ENCODE results near the gene POMT1.
A peak's percentile ranks its signal among the peaks of the same experiment; 100 is the strongest.

Gene POMT1

DNA sequence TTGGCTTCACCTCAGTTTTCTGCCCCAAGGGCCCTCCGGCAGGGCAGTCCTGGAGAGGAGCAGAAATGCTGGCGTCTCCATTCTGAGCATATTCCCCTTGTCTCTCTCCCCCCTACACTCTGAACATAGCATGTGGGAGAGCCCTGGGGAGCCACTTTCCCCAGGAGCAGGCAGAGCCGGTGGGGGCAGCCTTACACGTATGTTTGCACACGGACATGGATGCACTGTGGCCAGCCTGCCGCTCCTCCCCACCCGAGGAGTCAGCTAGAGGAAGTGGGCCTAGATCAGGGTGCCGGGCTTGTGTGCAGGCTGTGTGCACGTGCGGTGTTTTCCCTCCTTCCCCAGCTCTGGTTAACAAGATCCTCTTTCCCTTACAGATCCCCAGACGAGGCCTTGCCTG lies 25.4 kb upstream of the POMT1 start:
- DNase-seq (ENCODE audit: low read depth in 2 of 2) = no peak

DNA sequence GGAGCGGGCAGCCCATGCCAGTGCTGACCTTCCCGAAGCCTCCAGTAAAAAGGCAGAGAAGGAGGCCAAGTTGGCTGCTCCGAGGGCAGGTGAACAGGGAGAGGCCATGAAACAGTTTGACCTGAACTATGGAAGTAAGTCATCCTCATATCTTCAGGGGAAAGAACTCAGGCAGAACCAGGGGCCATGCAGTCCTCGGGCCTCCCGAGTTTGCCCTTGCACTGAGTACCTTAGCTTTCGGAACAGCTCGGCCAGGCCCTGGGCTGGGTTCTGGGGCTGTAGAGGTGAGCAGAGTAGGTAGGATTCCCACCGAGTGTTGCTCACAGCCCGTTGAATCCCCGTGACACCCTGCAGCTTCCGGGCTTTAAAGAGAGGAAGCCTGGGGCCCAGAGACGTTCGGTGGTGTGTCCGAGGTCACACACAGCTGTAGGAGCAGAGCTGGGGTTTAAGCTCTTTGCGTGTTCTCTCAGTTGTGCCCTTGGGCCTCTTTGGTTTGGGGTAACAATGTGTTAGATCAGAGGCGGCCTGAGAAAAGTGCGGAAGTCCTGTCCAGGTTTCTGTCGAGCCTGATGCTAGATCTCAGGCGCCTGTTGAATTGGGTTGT lies 24.8 kb upstream of the POMT1 start:
- DNase-seq (ENCODE audit: low read depth in 2 of 2) = no peak

DNA sequence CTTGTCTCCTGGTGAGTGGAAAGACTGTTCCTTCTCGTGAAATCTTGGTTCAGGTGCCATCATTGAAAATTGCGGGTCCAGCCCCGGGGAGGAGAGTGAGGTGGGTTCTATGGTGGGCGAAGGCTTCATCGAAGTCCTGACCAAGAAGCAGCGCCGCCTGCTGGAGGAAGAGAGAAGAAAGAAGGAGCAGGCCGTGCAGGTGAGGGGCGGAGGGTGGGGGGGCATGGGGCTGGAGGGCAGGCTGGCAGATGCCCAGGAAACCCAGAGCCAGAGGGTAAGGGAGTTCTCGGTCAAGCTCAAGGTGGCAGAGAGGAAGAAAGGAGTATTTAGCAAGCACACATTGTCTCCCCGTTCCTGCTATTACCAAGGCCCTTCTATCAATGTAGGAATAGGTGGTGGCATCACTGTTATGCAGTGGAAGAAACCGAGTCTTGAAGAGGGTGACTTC lies 24.3 kb upstream of the POMT1 start:
- DNase-seq (ENCODE audit: low read depth in 2 of 2) = peak in 1 of 2 donors; percentile 20

DNA sequence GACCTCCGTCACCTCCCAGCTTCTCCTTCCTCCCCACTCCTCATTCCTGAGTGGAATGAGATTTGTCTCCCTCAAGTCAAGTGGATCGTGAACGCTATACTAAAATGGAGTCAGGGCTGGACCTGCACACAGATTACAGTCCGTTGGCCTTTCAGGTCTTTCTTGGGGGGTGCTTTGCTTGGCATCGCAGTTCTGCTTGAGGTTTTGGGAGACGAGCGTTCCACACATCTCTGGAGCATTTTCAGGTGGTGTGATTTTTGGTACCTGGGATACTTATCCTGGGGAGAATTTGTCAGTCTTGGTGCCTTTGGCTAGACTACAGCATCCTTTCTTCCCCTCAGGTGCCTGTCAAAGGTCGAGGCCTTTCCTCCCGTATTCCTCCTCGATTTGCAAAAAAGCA lies 23.8 kb upstream of the POMT1 start:
- no peak for DNase-seq (ENCODE audit: low read depth in 2 of 2)

DNA sequence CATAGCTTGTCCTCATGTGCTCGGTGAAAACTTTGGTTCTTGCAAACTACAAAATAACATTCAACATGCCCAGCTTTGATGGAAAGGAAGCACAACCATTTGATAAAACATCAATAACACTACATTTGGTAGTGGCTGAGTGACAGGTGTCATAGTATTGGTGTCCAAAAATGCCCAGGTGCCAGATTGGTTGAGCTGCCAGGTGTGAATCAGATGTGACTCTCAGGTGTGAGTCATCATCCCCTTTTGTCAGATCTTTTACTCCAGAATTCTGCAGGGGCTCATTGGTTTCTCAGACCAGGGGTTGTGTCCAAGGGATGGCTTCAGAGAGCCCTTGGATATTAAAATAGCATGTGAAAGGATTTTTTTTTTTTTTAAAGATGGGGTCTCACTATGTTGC lies 22.5 kb upstream of the POMT1 start:
- no peak for DNase-seq (ENCODE audit: low read depth in 2 of 2)

DNA sequence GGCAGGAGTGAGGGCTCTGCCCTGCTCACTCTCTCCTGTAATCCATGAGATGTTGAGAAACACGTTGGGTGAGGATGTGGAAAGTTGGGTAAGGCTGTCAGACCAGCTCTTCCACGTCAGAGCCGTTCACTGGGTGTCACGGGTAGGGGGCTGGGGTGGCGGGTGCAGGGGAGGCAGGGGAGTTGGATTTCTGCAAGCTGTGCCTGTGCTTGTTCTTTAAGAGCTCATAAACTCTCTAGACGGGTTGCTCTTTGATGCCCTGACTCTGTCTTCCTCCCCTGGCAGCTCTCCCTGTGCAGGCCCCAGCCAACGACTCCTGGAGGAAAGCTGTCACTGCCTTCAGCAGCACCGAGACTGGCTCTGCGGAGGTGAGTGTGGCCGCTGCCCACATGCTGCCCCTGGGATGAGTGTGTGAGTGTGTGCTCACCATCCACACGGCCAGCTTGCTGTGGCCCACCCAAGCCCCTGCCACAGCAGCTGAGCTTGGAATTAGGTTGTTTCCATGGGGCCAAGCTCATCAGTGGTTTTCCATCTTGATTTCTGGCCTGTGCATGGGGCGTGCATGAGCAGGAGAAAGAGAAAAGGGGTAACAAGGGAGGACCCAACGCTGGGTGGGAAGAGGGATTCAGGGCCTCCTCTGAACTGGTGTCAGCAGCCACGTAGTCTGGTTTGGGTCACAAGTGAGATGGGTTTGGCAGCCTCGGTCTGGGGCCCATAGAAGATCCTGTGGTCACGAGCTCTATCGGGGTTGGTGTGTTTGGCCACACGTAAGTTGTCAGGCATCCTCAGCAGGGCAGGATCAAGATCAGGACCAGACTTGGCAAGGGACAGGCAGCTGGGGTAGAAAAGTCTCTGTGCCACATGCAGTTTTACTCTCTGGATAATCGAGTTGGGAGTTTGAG lies 21.0 kb upstream of the POMT1 start:
- DNase-seq (ENCODE audit: low read depth in 2 of 2) = no peak

DNA sequence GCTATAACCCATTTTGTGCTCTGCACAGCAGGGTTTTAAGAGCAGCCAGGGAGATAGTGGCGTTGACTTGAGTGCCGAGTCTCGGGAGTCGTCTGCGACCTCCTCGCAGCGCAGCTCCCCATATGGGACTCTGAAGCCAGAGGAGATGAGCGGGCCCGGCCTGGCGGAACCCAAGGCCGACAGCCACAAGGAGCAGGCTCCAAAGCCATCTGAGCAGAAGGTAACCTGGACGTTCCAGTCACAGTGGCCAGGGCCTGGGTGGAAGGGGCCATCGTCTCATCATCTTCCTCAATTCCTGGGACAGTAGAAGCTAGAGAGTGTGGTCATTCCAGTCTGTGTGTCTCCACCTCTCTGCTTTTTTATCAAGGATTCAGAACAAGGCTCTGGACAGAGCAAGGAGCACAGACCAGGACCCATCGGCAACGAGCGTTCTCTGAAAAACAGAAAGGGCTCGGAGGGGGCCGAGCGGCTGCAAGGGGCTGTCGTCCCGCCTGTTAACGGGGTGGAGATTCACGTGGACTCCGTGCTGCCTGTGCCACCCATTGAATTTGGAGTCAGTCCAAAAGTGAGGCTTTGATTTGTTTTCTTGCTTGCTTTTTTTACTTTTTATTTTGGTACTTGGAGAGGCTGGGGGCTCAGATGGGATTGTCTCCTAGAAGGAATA lies 20.2 kb upstream of the POMT1 start:
- no peak for DNase-seq (ENCODE audit: low read depth in 2 of 2)

DNA sequence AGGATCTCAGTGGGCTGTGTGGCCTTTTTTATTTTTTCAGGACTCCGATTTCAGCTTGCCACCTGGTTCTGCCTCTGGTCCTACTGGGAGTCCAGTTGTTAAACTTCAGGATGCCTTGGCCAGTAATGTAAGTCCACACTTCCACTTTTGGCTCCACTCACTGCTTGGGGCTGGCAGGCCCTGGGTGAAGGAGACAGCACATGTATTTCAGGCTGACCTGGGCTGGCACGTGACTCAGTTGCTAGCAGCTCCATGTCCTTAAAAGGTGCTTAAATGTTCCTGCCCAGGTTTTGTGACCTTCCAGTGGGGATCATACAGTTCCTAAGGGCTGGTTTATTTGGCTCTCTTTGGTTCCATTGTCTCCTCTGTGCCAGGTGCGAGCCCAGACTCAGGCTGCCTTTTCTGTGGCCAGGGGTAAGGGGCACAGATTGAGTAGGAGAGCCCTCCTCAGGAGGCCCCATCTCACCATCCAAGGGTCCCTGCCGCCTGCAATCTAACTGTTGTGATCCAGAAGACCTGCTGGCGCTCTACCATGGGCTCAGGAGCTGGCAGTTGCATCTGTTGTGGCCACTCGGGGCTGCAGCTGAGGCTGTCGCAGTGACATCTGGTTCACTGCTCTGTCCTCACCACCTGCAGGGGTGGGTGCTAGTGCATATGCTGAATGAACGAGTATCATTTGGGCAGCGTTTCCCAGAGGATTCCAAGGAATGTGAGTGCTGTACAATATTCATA lies 19.2 kb upstream of the POMT1 start:
- no peak for DNase-seq (ENCODE audit: low read depth in 2 of 2)

DNA sequence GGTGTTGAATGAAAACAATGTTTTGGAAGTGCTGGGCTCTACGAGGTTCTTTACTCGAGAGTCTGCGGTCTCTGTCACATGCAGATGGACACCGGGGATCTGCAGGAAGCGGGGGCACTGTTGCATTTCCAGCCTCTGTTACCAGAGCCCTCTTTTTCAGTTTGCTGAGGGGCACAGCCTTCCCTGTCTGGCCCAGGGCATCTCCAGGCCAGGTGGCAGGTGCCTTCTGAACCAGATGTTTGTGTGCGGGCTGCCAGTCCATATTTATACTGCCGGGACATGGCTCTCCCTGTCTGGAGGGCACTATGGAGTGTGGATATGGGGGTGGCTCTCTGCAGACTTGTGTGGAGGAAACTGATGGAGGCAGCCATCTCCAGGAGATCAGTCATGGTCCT lies 18.7 kb upstream of the POMT1 start:
- DNase-seq (ENCODE audit: low read depth in 2 of 2) = no peak

DNA sequence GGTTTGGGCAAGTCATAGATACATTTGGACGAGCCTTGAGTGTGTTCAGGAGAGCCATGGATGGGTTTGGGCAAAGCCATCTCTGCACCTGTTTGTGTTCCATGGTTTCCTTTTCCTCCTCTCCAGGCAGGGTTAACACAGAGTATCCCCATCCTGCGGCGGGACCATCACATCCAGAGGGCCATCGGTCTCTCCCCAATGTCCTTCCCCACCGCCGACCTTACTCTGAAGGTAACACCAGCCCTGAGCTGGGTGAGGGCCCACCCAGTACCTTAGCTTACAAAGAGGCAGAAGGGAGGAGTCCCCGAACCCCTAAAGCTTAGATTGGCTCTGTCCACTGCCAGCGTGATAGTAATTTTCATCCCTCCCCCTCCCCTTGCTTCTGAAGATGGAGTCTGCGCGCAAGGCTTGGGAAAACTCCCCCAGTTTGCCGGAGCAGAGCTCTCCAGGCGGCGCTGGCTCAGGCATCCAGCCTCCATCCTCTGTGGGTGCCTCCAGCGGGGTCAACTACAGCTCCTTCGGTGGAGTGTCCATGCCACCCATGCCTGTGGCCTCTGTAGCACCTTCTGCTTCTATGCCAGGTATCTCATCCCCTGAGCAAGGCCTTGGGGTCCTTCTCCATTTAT lies 18.0 kb upstream of the POMT1 start:
- no peak for DNase-seq (ENCODE audit: low read depth in 2 of 2)

DNA sequence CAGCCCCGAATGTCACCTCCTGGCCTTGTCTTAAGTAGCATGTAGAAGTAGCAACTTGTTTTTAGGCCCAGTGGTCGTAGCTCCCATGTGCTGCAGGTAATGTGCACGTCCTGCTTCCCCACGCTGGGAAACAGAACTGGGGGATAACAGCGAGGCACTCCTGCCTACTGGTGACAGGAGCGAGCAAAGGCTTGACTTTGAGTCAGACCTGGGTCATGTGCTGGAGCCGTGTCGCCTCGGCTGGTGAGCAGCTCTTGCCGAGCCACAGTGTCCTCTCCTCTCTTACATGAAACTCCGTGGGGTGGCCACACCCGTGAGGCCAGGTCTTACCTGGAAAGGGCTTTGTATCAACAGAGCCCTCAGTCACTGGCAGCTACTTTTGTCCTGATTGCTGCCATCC lies 17.5 kb upstream of the POMT1 start:
- DNase-seq (ENCODE audit: low read depth in 2 of 2) = no peak

DNA sequence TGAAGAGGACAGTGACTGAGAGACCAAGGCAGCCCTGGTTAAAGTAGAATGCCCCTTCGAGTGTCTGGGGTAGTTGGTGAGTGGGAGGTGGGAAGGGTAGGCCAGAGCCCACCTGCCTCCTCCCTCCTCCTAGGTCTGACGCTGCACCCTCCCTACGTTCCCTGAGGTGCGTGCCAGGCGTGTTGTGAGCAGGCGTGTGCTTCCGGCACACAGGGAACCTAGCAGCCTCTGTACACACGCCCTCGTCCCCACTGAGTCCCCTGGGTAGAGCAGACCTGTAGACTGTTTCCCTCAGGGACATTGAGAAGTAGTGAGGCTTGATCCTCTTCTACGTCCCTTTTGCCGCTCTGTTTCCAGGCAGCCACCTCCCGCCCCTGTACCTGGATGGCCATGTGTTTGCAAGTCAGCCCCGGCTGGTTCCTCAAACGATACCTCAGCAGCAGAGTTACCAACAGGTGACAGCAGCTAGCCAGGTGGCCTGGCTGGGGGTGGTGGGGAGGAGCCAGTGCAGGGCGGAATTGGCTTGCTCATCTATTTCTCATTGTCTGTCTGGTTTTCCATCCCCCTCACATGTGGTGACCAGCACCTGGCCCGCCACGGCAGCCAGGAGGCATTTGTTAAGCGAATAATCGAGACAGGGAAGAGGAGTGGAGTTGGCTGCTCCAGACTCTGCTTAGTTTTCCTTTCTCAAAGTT lies 16.8 kb upstream of the POMT1 start:
- DNase-seq (ENCODE audit: low read depth in 2 of 2) = no peak

DNA sequence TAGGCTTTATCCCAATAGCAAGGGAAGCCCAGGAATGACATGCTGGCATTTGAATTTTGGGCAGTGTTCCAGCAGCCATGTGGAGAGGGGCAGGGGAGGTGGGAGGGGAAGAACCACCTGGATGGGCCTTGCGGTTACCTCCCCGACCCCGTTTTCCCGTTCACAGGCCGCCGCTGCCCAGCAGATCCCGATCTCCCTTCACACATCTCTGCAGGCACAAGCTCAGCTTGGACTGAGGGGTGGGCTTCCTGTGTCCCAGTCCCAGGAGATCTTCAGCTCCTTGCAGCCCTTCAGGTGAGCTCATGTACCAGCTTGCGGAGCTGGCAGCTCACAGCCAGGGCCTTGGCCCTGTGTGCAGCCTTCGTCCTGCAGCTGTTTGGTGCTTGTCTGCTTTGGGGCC lies 15.7 kb upstream of the POMT1 start:
- no peak for DNase-seq (ENCODE audit: low read depth in 2 of 2)

DNA sequence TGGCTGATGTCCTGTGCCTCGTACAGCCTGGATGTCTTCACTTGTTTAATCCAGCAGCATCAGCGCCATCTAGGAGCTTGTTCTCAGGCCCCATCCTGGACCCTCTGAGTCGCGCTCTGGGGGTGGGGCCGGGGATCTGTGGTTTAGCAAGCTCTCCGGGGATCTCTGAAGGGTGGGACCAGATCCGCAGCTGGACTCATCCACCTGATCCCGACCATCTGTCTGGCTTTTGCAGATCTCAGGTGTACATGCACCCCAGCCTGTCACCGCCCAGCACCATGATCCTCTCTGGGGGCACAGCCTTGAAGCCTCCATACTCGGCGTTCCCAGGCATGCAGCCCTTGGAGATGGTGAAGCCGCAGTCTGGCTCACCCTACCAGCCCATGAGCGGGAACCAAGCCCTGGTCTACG lies 15.1 kb upstream of the POMT1 start:
- DNase-seq (ENCODE audit: low read depth in 2 of 2) = no peak

DNA sequence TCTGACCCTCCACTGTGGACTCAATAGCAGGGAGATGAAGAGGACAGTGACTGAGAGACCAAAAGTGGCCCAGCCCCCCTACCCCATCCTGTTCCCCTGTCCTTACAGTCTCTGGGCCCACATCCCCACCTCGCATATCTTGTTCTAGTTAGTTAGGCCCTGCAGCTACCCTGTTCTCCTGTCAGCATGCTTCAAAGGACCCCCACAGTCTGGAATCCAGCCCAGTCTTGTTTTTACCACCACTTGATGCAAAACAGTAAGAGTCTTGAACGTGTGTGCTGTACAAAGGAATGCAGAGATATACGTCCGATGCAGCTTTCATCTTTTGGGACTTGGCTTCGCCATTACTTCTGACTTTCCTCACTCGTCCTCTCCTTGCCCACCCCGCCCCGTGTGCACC lies 12.2 kb upstream of the POMT1 start:
- no peak for DNase-seq (ENCODE audit: low read depth in 2 of 2)

DNA sequence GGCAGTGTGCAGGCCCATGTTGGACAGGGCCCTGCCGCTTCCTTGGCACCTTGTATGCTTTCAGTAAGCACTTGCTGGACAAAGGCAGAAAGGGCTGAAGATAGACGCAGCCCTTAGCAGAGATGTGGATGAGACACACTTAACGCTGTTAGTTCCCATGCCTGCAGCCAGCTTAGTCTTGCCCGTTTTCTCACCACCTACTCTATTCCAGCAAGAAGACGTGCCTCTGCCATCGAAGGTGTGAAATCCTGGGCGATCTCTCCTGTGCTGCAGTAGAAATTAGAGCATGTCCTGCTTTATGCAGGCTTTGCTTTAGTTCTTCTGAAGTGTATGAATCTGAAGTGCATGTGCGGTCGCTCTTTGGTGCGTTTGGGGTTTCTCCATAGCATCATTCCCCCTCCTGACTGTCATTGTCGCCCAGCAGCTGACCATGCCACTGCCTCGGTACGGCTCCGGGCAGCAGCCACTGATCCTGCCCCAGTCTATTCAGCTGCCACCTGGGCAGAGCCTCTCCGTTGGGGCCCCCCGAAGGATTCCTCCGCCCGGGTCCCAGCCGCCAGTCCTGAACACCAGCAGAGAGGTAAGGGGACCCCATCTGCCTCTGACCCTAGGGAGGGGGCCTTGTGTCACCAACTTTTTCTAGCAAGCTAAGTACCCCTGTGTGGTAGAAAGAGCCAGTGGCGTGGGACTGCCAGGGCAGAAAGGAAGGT lies 11.6 kb upstream of the POMT1 start:
- no peak for DNase-seq (ENCODE audit: low read depth in 2 of 2)

DNA sequence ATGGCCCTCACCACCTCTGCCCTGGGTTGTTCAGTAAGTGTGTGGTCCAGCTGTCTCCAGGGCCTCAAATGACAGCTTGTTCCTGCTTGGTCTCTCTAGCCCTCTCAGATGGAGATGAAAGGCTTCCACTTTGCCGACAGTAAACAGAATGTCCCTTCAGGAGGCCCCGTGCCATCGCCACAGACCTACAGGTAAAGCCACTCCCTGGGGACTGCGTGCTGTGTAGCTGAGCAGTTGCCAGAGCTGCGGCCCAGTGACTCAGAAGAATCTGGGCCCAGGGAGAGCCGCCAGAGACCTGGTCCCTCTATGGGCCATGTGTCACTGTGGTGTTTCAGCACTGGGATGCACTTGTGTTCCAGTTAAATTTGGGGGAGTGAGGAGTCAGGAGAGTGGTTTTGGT lies 10.6 kb upstream of the POMT1 start:
- DNase-seq (ENCODE audit: low read depth in 2 of 2) = no peak

DNA sequence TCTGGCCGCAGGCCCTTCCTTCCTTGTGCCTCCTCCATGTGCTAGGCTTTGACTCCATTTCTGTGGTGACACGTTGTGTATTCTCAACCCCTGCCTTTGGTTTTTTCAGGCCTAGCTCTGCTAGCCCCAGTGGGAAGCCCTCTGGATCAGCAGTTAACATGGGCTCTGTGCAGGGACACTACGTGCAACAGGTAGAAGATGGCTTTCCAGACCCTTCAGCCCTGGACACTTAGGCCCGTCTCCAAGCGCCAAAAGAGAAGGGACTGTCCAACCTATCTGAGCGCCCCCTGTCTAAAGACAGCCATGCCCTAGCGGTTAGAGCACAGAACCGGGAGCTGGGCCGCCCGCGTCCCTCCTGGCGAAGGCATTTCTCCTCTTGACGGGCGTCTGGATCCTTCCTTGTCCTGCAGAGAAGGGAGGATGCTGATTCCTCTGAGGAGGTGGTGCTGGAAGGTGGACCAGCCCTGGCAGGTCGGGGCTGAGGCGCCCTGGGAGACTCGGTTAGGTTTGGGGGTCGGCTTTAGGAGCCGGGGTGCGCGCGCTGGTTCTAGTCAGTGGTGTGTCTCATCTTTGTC lies 8.3 kb upstream of the POMT1 start:
- DNase-seq (ENCODE audit: low read depth in 2 of 2) = no peak

DNA sequence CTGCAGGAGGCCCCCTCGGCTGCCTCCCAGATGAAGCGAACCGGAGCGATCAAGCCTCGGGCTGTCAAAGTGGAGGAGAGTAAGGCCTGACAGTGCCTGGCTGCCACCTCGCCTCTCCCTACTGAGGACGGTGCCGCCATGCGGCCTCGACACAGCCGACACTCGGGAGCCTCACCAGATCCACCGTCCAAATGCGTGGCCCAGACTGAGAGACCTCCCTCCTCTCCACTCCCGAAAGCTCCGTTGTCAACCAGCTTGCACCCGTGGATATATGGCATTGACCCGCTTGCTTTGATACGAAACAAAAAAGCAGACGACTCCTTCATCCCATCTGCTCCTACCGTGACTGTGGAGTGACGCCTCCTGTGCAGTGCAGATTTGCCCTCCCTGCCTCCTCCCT lies 6.9 kb upstream of the POMT1 start:
- no peak for DNase-seq (ENCODE audit: low read depth in 2 of 2)

DNA sequence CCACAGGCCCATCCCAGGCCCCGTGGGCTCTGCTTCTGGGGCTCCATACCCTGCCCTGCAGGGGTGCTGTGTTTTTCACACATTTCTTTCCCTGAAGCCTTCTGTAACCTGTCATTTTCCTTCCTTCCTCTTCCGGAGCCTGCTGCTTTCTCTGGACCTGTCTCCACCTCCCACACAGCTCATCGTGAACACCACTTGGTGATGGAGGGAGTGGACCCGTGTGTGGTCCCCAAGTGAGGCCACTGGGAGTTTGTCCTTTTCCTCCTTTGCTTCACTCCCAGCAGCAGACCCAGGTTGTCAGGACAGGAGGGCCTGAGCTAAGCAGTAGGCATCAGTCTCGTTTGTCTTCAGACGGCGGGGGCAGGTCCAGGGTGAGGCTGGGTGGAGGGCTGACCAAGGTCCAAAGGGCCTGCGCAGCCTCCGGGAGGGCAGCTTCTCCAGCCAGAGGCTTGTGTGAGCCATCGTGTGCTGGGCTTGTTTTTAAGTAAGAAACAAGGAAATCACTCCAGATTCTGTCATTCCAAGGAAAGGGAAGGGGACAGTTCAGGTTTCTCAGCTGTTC lies 5.8 kb upstream of the POMT1 start:
- no peak for DNase-seq (ENCODE audit: low read depth in 2 of 2)

Measured in activated CD8-positive, alpha-beta memory T cell treated with anti-CD3 and anti-CD28 coated beads for 4 hours (primary cell).